GM23338 (cell line): ENCODE results near the gene SLC28A2.

Source experiments
- EZH2 ChIP-seq: fragments of 200-600 bp; sonication (generic); IDR thresholded peaks from one replicate; pipeline ENCODE4 v1.8.0; 2017; ENCODE audit warnings: antibody characterized with exemption, mild to moderate bottlenecking, low read depth; ENCODE audit not compliant: unreplicated experiment
- EZH2phosphoT487 ChIP-seq: fragments of 200-600 bp; sonication (generic); IDR thresholded peaks from one replicate; pipeline ENCODE4 v1.8.1; 2018; ENCODE audit warnings: antibody characterized with exemption; ENCODE audit not compliant: unreplicated experiment
- POLR2AphosphoS5 ChIP-seq: IDR thresholded peaks from 2 replicates; pipeline ENCODE4 v1.6.1; 2016; ENCODE audit warnings: antibody characterized with exemption, low read depth
- TF ChIP-seq, protein P1 (sequence below), 2 experiments: fragments of 200-600 bp in 1 of 2; sonication (generic) in 1 of 2; conservative IDR thresholded peaks; 2 replicates each; pipeline versions ENCODE4 v1.5.1 to v1.6.1; 2016 to 2017; ENCODE audit warnings: antibody characterized with exemption in 2 of 2, low read depth in 2 of 2, mild to moderate bottlenecking in 2 of 2, moderate library complexity in 1 of 2
- TF ChIP-seq, protein P2 (sequence below): IDR thresholded peaks from one replicate; pipeline ENCODE4 v1.6.1; 2018; ENCODE audit warnings: antibody characterized with exemption; ENCODE audit not compliant: unreplicated experiment

DNA sequence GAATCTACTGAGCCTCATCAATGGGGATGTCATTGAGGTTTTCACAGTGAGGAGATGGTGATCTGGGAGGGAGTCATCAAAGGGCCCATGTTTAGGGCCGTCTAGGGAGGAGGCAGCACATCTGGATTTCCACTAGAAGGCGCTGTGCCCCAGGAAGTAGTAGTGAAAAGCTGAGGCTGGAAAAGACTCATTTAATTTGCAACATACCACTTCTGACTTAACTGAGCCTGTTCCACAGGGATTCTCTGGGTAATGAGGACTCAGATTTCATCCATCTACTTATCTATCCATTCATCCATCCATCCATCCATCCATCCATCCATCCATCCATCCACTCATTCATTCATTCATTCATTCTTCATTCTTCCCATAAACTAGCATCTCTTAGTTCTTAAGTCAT lies 46.8 kb upstream of the SLC28A2 start:
- TF ChIP-seq EZH2, result no peak
- TF ChIP-seq, protein P1, sequence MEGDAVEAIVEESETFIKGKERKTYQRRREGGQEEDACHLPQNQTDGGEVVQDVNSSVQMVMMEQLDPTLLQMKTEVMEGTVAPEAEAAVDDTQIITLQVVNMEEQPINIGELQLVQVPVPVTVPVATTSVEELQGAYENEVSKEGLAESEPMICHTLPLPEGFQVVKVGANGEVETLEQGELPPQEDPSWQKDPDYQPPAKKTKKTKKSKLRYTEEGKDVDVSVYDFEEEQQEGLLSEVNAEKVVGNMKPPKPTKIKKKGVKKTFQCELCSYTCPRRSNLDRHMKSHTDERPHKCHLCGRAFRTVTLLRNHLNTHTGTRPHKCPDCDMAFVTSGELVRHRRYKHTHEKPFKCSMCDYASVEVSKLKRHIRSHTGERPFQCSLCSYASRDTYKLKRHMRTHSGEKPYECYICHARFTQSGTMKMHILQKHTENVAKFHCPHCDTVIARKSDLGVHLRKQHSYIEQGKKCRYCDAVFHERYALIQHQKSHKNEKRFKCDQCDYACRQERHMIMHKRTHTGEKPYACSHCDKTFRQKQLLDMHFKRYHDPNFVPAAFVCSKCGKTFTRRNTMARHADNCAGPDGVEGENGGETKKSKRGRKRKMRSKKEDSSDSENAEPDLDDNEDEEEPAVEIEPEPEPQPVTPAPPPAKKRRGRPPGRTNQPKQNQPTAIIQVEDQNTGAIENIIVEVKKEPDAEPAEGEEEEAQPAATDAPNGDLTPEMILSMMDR (conservative IDR thresholded peaks at IDR 0.05; ENCODE audit: low read depth in 2 of 2), result peak; percentile 93 to 95
- TF ChIP-seq EZH2phosphoT487, result no peak
- TF ChIP-seq, protein P2, sequence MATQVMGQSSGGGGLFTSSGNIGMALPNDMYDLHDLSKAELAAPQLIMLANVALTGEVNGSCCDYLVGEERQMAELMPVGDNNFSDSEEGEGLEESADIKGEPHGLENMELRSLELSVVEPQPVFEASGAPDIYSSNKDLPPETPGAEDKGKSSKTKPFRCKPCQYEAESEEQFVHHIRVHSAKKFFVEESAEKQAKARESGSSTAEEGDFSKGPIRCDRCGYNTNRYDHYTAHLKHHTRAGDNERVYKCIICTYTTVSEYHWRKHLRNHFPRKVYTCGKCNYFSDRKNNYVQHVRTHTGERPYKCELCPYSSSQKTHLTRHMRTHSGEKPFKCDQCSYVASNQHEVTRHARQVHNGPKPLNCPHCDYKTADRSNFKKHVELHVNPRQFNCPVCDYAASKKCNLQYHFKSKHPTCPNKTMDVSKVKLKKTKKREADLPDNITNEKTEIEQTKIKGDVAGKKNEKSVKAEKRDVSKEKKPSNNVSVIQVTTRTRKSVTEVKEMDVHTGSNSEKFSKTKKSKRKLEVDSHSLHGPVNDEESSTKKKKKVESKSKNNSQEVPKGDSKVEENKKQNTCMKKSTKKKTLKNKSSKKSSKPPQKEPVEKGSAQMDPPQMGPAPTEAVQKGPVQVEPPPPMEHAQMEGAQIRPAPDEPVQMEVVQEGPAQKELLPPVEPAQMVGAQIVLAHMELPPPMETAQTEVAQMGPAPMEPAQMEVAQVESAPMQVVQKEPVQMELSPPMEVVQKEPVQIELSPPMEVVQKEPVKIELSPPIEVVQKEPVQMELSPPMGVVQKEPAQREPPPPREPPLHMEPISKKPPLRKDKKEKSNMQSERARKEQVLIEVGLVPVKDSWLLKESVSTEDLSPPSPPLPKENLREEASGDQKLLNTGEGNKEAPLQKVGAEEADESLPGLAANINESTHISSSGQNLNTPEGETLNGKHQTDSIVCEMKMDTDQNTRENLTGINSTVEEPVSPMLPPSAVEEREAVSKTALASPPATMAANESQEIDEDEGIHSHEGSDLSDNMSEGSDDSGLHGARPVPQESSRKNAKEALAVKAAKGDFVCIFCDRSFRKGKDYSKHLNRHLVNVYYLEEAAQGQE, result no peak
- no peak for TF ChIP-seq POLR2AphosphoS5
